ENCODE results near the gene ADAP1.
A peak's percentile ranks its signal among the peaks of the same experiment; 100 is the strongest.

GRCh38 chr7:954330-955238, at the start of gene ADAP1:
- TF ChIP-seq, protein P1, sequence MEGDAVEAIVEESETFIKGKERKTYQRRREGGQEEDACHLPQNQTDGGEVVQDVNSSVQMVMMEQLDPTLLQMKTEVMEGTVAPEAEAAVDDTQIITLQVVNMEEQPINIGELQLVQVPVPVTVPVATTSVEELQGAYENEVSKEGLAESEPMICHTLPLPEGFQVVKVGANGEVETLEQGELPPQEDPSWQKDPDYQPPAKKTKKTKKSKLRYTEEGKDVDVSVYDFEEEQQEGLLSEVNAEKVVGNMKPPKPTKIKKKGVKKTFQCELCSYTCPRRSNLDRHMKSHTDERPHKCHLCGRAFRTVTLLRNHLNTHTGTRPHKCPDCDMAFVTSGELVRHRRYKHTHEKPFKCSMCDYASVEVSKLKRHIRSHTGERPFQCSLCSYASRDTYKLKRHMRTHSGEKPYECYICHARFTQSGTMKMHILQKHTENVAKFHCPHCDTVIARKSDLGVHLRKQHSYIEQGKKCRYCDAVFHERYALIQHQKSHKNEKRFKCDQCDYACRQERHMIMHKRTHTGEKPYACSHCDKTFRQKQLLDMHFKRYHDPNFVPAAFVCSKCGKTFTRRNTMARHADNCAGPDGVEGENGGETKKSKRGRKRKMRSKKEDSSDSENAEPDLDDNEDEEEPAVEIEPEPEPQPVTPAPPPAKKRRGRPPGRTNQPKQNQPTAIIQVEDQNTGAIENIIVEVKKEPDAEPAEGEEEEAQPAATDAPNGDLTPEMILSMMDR (CRISPR knock-in tag; IDR thresholded peaks at IDR 0.05): peak; percentile 43; the same call in 1 of the 2 replicates
- TF ChIP-seq ZNF720 (CRISPR knock-in tag; IDR thresholded peaks at IDR 0.05) (no peak), ATF3 (CRISPR knock-in tag; IDR thresholded peaks at IDR 0.05) (no peak), FOSL2 (CRISPR knock-in tag; IDR thresholded peaks at IDR 0.05) (no peak), POLR2A (IDR thresholded peaks at IDR 0.05; ENCODE audit: insufficient read depth in 1 of 2, low read depth in 2 of 2, low read length in 2 of 2) (no peak), ZNF530 (CRISPR knock-in tag; IDR thresholded peaks at IDR 0.05; ENCODE audit: low read depth) (no peak), ZNF660 (CRISPR knock-in tag; IDR thresholded peaks at IDR 0.05; ENCODE audit: borderline replicate concordance, low read depth) (no peak), PRDM4 (CRISPR knock-in tag; IDR thresholded peaks at IDR 0.05; ENCODE audit: borderline replicate concordance) (no peak)
